Measurements from ENCODE around the gene PLCB4.

DNA sequence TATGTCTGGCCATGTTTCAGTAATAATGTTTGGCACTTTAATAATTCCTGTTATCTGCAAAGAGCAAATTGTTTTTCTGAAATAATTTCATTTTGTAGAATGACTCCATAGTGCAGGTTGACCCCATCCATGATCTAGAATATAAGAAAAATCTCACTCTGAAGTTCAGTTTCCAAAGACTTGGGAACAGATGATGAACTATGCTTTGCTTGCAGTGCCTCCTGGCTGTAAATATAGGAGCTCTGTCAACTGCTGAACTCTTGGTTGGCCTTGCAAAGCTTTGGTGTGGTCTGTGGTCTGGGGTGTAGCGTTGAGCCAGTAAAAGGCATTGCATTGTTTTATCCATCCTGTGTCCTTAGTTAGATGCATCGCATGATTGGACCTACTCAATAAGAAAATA is 104.0 kb downstream of the PLCB4 start:
- TF ChIP-seq HMGA2 (CRISPR knock-in tag; IDR thresholded peaks at IDR 0.05) (no peak), CREB1 (CRISPR knock-in tag; IDR thresholded peaks at IDR 0.05) (no peak), JUN (CRISPR knock-in tag; IDR thresholded peaks at IDR 0.05) (no peak), ELF4 (CRISPR knock-in tag; IDR thresholded peaks at IDR 0.05; ENCODE audit: low read depth) (no peak), NR1H2 (CRISPR knock-in tag; IDR thresholded peaks at IDR 0.05) (no peak), ZNF671 (CRISPR knock-in tag; IDR thresholded peaks at IDR 0.05) (no peak), ZNF317 (CRISPR knock-in tag; IDR thresholded peaks at IDR 0.05; ENCODE audit: borderline replicate concordance, low read depth) (no peak)
- TF ChIP-seq, protein P1, sequence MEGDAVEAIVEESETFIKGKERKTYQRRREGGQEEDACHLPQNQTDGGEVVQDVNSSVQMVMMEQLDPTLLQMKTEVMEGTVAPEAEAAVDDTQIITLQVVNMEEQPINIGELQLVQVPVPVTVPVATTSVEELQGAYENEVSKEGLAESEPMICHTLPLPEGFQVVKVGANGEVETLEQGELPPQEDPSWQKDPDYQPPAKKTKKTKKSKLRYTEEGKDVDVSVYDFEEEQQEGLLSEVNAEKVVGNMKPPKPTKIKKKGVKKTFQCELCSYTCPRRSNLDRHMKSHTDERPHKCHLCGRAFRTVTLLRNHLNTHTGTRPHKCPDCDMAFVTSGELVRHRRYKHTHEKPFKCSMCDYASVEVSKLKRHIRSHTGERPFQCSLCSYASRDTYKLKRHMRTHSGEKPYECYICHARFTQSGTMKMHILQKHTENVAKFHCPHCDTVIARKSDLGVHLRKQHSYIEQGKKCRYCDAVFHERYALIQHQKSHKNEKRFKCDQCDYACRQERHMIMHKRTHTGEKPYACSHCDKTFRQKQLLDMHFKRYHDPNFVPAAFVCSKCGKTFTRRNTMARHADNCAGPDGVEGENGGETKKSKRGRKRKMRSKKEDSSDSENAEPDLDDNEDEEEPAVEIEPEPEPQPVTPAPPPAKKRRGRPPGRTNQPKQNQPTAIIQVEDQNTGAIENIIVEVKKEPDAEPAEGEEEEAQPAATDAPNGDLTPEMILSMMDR (IDR thresholded peaks at IDR 0.05), result no peak

Measured in WTC11 (cell line).